ENCODE measurements around the gene STK11IP. TPM values are rescaled to one million over a fixed set of nuclear protein-coding genes. Genes with fewer than 3 reads are reported as not detected.

STK11IP gene
- total RNA-seq, 1 donor: 10.3 TPM

DNA sequence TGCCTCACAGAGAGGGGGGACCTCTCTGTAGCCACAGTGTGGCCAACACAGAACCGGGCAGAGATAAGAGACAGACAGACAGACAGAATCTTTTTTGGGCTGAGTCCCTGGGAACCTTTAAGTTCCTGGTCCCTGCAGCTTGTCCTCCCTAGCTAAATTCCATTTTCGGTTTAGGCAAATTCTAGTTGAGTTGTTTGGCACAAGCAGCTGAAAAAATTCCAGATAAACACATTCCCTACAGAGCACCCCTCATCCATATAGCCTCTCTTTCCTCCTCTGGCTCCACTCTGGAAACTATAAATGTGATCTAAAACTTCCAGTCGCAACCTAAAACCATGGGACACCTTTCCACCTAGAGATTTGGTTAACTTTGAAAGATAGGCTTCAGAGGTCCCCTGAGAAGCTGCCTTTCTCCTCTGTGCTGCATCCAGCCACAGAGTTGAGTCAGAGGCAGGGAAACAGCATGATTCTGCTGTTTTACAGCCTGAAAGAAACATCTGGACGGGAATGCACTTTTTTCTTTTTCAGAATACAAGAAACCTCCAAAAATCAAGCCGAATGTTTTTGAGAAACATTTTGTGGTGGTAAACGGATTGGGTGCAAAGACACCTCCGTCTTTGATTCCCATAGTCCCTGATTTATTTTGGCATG, 60.7 kb downstream of the STK11IP start:
- peaks cover 22% of the 10 kb centered on the region for H3K27me3 ChIP-seq (ENCODE audit: insufficient read depth, low read length)
- H3K9me3 ChIP-seq (ENCODE audit: low read depth, low read length): no peaks in the 10 kb centered on the region
- H3K4me3 ChIP-seq (ENCODE audit: low read length): no peak overlapping the region
- no peaks in the 10 kb centered on the region for H3K4me1 ChIP-seq (ENCODE audit: insufficient read depth, low read length)

DNA sequence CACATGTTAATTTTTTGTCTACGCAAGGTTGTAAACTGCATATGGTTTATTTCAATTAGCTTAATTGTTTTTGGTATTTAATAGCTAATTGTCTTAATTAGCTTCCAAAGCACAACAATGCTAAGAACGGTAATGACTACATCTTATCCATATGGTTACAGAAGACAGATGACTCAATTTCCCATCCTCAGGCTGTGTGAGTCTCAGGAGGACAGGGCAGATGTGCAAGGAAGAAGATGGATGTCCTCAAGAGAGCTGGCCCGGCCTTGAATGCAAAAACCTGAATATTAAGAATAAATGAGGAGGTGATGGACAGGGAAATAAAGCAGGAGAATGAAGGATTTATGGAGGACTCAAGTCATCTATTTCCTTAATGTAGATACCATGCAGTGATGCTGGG, 61.2 kb downstream of the STK11IP start:
- peaks cover 18% of the 10 kb centered on the region for H3K27me3 ChIP-seq (ENCODE audit: insufficient read depth, low read length)
- no peaks in the 10 kb centered on the region for H3K9me3 ChIP-seq (ENCODE audit: low read depth, low read length)
- no peak overlapping the region for H3K4me3 ChIP-seq (ENCODE audit: low read length)
- H3K4me1 ChIP-seq (ENCODE audit: insufficient read depth, low read length): no peaks in the 10 kb centered on the region

DNA sequence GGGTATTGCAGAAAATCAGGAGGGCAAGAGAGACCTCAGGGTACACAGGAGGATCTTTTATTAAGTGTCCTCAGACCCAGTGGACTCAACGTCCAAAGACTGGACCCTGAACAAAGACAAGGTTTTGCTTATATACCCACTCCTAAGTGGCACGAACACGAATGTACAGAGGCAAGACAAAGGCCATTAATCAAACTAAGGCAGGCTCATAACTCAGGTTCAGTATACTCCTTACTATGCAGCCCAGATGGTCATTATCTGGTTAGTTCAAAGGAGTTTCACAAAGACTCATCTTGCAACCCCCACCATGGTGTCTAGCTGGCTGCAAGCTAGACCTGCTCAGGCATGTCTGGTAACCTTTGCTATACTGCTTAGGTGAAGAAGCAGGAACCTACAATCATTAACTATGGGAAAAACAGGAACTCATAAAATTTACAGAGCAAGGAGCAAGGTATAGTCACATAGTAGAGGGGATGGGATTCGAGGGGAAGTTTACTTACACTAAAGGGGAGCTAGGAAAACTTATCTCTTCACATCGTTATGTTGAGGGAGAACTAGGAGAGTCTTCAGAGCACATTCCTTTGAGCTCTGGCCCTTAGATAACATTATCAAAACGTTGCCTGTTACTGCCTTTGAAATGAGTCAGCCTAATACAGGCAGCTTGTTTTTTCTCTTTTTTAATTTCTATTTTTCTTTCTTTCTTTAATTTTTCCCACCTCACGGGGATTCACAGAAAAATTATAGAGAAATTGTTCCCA, 63.7 kb downstream of the STK11IP start:
- Histone ChIP-seq H3K9me3 (ENCODE audit: low read depth, low read length) (no peaks in the 10 kb centered on the region), H3K4me3 (ENCODE audit: low read length) (no peak overlapping the region), H3K27me3 (ENCODE audit: insufficient read depth, low read length) (peaks cover 8% of the 10 kb centered on the region), H3K4me1 (ENCODE audit: insufficient read depth, low read length) (no peaks in the 10 kb centered on the region)

DNA sequence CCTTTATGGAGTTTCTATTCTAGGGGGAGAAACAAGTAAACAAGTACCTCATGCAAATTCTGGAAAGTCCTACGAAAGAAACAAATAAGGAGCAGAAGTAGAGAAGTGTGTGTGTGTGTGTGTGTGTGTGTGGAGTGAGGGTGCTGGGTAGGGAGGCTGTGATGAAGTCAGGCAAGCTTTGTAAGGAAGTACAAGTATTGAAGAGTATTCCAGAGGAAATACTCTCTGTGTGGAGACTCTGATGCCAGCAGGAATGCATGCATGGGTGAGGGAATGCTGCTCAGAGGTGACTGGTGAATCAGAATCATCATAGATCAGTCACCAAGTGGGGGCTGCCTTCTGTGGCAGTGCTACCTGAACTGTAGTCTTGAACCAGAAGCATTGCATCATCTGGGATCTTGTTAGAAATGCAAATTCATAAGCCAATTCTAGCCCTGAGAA, 64.3 kb downstream of the STK11IP start:
- Histone ChIP-seq H3K4me1 (ENCODE audit: insufficient read depth, low read length) (no peaks in the 10 kb centered on the region), H3K27me3 (ENCODE audit: insufficient read depth, low read length) (peaks cover 3% of the 10 kb centered on the region), H3K4me3 (ENCODE audit: low read length) (no peak overlapping the region), H3K9me3 (ENCODE audit: low read depth, low read length) (no peaks in the 10 kb centered on the region)

DNA sequence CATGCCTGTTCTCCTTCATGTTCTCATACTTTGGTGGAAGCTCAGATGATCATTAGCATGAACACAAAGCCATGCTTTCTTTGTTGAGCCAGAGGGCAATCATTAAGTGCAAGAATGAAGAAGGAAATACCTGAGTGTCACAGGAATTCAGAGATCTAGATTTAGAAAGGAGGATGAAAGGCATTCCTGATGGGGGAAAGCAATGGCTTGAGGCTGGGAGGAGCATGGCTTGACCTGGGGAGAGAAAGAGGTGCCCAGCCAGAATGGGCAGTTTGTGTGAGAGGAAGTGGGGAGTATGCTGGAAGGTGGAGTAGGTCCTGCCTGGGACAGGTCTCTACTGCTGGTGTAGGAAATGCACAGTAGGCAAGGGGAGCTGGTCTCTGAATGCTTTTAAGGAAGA, 64.9 kb downstream of the STK11IP start:
- peaks cover 3% of the 10 kb centered on the region for H3K27me3 ChIP-seq (ENCODE audit: insufficient read depth, low read length)
- H3K4me3 ChIP-seq (ENCODE audit: low read length): no peak overlapping the region
- no peaks in the 10 kb centered on the region for H3K4me1 ChIP-seq (ENCODE audit: insufficient read depth, low read length)
- no peaks in the 10 kb centered on the region for H3K9me3 ChIP-seq (ENCODE audit: low read depth, low read length)

DNA sequence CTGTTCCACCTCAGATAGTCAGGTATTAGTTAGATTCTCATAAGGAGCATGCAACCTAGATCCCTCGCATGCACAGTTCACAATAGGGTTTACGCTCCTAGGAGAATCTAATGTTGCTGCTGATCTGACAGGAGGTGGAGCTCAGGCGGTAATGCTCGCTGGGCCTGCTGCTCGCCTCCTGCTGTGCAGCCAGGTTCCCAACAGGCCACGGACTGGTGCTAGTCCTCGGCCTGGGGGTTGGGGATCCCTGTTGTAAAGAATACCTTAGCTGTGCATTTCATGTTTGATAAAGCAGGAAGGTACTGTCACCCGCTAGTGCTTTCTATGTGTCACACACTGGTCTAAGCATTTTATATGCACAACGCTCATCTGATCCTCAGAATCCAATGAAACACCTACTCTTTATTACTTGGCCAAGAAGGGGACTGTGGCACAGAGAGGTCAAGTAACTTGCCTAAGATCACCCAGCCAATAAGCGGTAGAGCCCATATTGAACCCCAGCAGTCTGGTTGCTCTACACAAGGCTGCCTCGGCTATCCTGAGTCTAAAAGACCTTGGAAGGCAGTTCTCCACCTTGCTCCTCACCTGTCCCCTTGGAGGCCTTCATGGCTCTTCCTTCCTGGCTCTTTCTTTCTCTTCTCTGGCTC, 65.6 kb downstream of the STK11IP start:
- H3K27me3 ChIP-seq (ENCODE audit: insufficient read depth, low read length): peaks cover 3% of the 10 kb centered on the region
- no peaks in the 10 kb centered on the region for H3K4me1 ChIP-seq (ENCODE audit: insufficient read depth, low read length)
- no peak overlapping the region for H3K4me3 ChIP-seq (ENCODE audit: low read length)
- no peaks in the 10 kb centered on the region for H3K9me3 ChIP-seq (ENCODE audit: low read depth, low read length)

DNA sequence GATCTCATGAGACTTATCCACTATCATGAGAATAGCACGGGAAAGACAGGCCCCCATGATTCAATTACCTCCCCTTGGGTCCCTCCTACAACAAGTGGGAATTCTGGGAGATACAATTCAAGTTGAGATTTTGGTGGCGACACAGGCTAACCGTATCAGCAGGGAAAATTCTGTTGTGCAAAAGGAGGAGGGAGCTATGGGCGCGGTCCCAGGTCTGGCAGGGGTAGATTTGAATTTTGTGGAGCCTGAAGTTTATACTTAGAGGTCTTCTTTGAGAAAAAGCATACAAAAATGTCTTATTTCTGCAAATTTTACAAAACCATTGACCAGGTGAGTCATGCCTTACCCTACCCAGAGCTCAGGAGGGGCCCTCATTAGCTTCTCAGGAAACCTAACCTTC, 66.4 kb downstream of the STK11IP start:
- H3K4me1 ChIP-seq (ENCODE audit: insufficient read depth, low read length): no peaks in the 10 kb centered on the region
- no peaks in the 10 kb centered on the region for H3K9me3 ChIP-seq (ENCODE audit: low read depth, low read length)
- H3K27me3 ChIP-seq (ENCODE audit: insufficient read depth, low read length): peaks cover 3% of the 10 kb centered on the region
- H3K4me3 ChIP-seq (ENCODE audit: low read length): no peak overlapping the region

DNA sequence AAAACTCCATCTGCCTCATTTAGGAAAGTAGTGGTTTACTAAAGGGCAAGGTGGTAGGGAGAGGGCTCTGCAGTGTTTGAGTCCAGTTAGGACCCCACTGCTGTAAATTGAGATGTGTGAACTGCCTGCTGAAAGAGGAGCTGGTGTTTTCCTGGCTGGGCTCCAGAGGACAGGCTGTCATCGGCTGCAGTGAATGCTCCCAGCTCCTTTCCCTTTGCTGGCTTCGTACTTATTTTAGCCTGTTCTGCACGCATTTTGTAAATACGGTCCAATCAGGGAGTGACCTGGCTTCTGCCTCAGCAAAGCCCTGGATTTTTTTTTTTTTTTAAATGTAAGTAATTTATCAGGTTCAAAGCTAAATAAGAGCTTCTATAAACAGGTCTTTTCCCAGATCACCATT, 67.3 kb downstream of the STK11IP start:
- no peaks in the 10 kb centered on the region for H3K27me3 ChIP-seq (ENCODE audit: insufficient read depth, low read length)
- no peaks in the 10 kb centered on the region for H3K4me1 ChIP-seq (ENCODE audit: insufficient read depth, low read length)
- no peaks in the 10 kb centered on the region for H3K9me3 ChIP-seq (ENCODE audit: low read depth, low read length)
- no peak overlapping the region for H3K4me3 ChIP-seq (ENCODE audit: low read length)

DNA sequence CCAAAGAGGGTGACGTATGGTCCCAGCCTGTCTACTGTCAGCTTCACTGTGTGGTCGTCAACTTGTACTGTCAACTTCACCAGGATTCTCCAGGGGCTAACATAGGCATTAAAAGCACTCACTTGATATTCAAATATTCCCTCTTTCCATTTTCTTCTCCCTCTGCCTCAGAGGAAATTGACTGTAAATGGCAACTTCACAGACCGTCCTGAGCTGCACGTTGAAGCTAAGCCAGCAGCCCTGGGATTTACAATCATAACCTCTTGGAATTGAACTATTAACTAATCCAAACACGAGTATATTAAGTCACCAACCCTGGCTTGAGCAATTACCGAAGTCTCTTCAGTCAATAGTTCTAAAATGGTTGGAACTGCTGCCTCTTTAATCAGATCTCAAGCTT, 68.3 kb downstream of the STK11IP start:
- H3K4me1 ChIP-seq (ENCODE audit: insufficient read depth, low read length): no peaks in the 10 kb centered on the region
- no peak overlapping the region for H3K4me3 ChIP-seq (ENCODE audit: low read length)
- no peaks in the 10 kb centered on the region for H3K27me3 ChIP-seq (ENCODE audit: insufficient read depth, low read length)
- H3K9me3 ChIP-seq (ENCODE audit: low read depth, low read length): no peaks in the 10 kb centered on the region

Other genes with a start within 250 kb of the STK11IP start
- gene DNPEP, start 209.9 kb upstream of the STK11IP start, total RNA-seq: 24.9 TPM
- 1.3 TPM for gene DES, start 179.5 kb upstream of the STK11IP start, total RNA-seq
- gene SPEG, start 163.0 kb upstream of the STK11IP start, total RNA-seq: 2.4 TPM
- gene GMPPA, start 99.0 kb upstream of the STK11IP start, total RNA-seq: 12.0 TPM
- gene ASIC4, start 83.4 kb upstream of the STK11IP start, total RNA-seq: not detected
- gene CHPF, start 54.0 kb upstream of the STK11IP start, total RNA-seq: 2.7 TPM
- gene TMEM198, start 53.8 kb upstream of the STK11IP start, total RNA-seq: not detected
- 0.52 TPM for gene OBSL1, start 26.3 kb upstream of the STK11IP start, total RNA-seq
- gene INHA, start 25.5 kb upstream of the STK11IP start, total RNA-seq: not detected
- 0.10 TPM for gene SLC4A3, start 29.8 kb downstream of the STK11IP start, total RNA-seq

Data from mononuclear cell (primary cell).